Endothelial cell of umbilical vein (primary cell): ENCODE data around the gene ITSN2. TPM values are rescaled to one million over a fixed set of nuclear protein-coding genes. Genes with fewer than 3 reads are reported as not detected.

Experiments
- BruUV-seq: library from RNA; stranded (reverse); fragments of 400-500 nt; replicated peaks from 2 replicates; lab custom pipeline; 2021; lab: Mats Ljungman, UMichigan
- CTCF ChIA-PET: fragments of 300-600, 350-600 bp; sonication (Branson Sonifier 250); formaldehyde crosslinking; loops from one replicate; lab custom pipeline; 2021; ENCODE audit warnings: antibody characterized with exemption, inconsistent platforms; lab: Charles Lee
- POLR2A ChIA-PET: fragments of 300-600, 350-600 bp; sonication (Branson Sonifier 250); formaldehyde crosslinking; loops from one replicate; lab custom pipeline; 2021; ENCODE audit warnings: antibody characterized with exemption, inconsistent platforms; lab: Charles Lee
- DNase-seq: peaks from one replicate; pipeline ENCODE4 v3.0.0-alpha.2; 2011; ENCODE audit warnings: low read depth, low spot score
- FAIRE-seq: peaks from 2 replicates; lab custom pipeline; 2011; peaks lifted over from hg19 to GRCh38; lab: Jason Lieb, UNC
- H2AFZ ChIP-seq: 2 replicates; pipeline ENCODE4 v1.6.0; 2012; ENCODE audit warnings: low read depth, low read length, control low read depth, inconsistent platforms
- H3K27ac ChIP-seq: 2 replicates; pipeline ENCODE4 v1.5.1; 2011; ENCODE audit warnings: low read depth, mild to moderate bottlenecking, control low read depth, low read length, moderate library complexity; ENCODE audit not compliant: insufficient read depth
- H3K27me3 ChIP-seq, 2 experiments: 2 replicates each; pipeline versions ENCODE4 v1.6.0 to v1.6.1; 2011; ENCODE audit warnings: low read length in 2 of 2, mixed read lengths in 1 of 2; ENCODE audit not compliant: control insufficient read depth in 2 of 2, insufficient read depth in 2 of 2
- H3K36me3 ChIP-seq, 2 experiments: 2 replicates in 1 of 2; 3 replicates in 1 of 2; pipeline ENCODE4 v1.5.1; 2011; ENCODE audit warnings: low read length in 2 of 2, mild to moderate bottlenecking in 1 of 2, moderate library complexity in 1 of 2; ENCODE audit not compliant: control insufficient read depth in 2 of 2, insufficient read depth in 2 of 2; ENCODE audit errors: extremely low read depth in 1 of 2
- H3K4me1 ChIP-seq: 3 replicates; pipeline ENCODE4 v1.5.1; 2011; ENCODE audit warnings: mild to moderate bottlenecking, low read length; ENCODE audit not compliant: control insufficient read depth, insufficient read depth; ENCODE audit errors: extremely low read depth
- H3K4me2 ChIP-seq: 2 replicates; pipeline ENCODE4 v1.6.1; 2011; ENCODE audit warnings: low read length, control low read depth, mixed read lengths; ENCODE audit not compliant: insufficient read depth
- H3K4me3 ChIP-seq, 3 experiments: fragments of 200-600 bp in 1 of 3; sonication (generic), shearing (Covaris generic) in 1 of 3; replicated peaks in 1 of 3; 2 replicates each; pipeline ENCODE4 v1.5.1; 2011 to 2016; ENCODE audit warnings: control low read depth in 3 of 3, low read length in 3 of 3, mild to moderate bottlenecking in 2 of 3, inconsistent platforms in 1 of 3, low read depth in 1 of 3, moderate library complexity in 1 of 3; ENCODE audit not compliant: insufficient read depth in 1 of 3
- H3K79me2 ChIP-seq: 2 replicates; pipeline ENCODE4 v1.6.0; 2012; ENCODE audit warnings: low read length, inconsistent platforms; ENCODE audit not compliant: control insufficient read depth, insufficient read depth
- H3K9ac ChIP-seq: replicated peaks from 2 replicates; pipeline ENCODE3; 2011; ENCODE audit warnings: low read length, control low read depth; ENCODE audit not compliant: insufficient read depth; ENCODE audit errors: extremely low read depth
- H3K9me1 ChIP-seq: replicated peaks from 3 replicates; pipeline ENCODE4 v1.6.0; 2011; ENCODE audit warnings: mild to moderate bottlenecking, low read length; ENCODE audit not compliant: control insufficient read depth, insufficient read depth; ENCODE audit errors: extremely low read depth
- H3K9me3 ChIP-seq: replicated peaks from 2 replicates; pipeline ENCODE4 v1.5.1; 2012; ENCODE audit warnings: low read length, inconsistent platforms; ENCODE audit not compliant: control insufficient read depth, insufficient read depth
- H4K20me1 ChIP-seq: replicated peaks from 2 replicates; pipeline ENCODE3; 2011; ENCODE audit warnings: mild to moderate bottlenecking, low read length; ENCODE audit not compliant: control insufficient read depth, insufficient read depth; ENCODE audit errors: extremely low read depth
- CTCF ChIP-seq, 2 donors: IDR thresholded peaks; 1 replicate in 1 of 2; 2 replicates in 1 of 2; pipeline ENCODE4 v1.5.1; 2011; ENCODE audit warnings: low read length in 2 of 2, mild to moderate bottlenecking in 2 of 2, moderate library complexity in 2 of 2, control low read depth in 1 of 2, inconsistent platforms in 1 of 2, low read depth in 1 of 2; ENCODE audit not compliant: insufficient read depth in 1 of 2; ENCODE audit errors: extremely low read depth in 1 of 2
- FOS ChIP-seq: IDR thresholded peaks from 2 replicates; pipeline ENCODE4 v1.6.1; 2011; ENCODE audit warnings: mild to moderate bottlenecking, low read length, moderate library complexity, borderline replicate concordance; ENCODE audit not compliant: insufficient read depth
- JUN ChIP-seq: IDR thresholded peaks from 2 replicates; pipeline ENCODE4 v1.6.1; 2011; ENCODE audit warnings: borderline replicate concordance, low read depth; ENCODE audit not compliant: insufficient read length, insufficient read depth
- MAX ChIP-seq: IDR thresholded peaks from 2 replicates; pipeline ENCODE4 v1.6.1; 2011; ENCODE audit not compliant: insufficient read depth, insufficient read length
- MYC ChIP-seq: IDR thresholded peaks from one replicate; pipeline ENCODE4 v1.6.1; 2011; ENCODE audit warnings: mild to moderate bottlenecking, low read depth, low read length
- POLR2A ChIP-seq: IDR thresholded peaks from 2 replicates; pipeline ENCODE4 v1.6.1; 2012; ENCODE audit warnings: low read depth, mild to moderate bottlenecking, control low read depth, low read length
- POLR2AphosphoS5 ChIP-seq: IDR thresholded peaks from 2 replicates; pipeline ENCODE4 v1.6.1; 2012; ENCODE audit warnings: low read depth, mild to moderate bottlenecking, control low read depth, low read length, moderate library complexity; ENCODE audit not compliant: insufficient read depth
- dilution Hi-C: fragments of 300-500 bp; cut with MboI; formaldehyde crosslinking; loops from one replicate; pipeline ENCODE4 v1.15.0; 2019; ENCODE audit warnings: low sequenced_read_pairs; ENCODE audit not compliant: extremely low pct_ligation_motif_present
- intact Hi-C: fragments of 100-400 bp; cut with micrococcal nuclease; formaldehyde crosslinking; loops from one replicate; pipeline ENCODE4 v1.10.0; 2022
- polyA plus RNA-seq, 4 experiments: library from polyadenylated mRNA; depleted of rRNA in 3 of 4; stranded (reverse) in 3 of 4; unstranded in 1 of 4; fragments of >200 nt; gene quantifications; 2 replicates each; pipeline versions ENCODE4 v1.2.1 to v1.2.3, GENCODE V29; 2011 to 2012; ENCODE audit warnings: missing spikeins in 1 of 4
- total RNA-seq: library from RNA; stranded (reverse); gene quantifications from 2 replicates; pipeline ENCODE4 v1.2.3, GENCODE V29; 2021

ITSN2 gene
- total and polyA plus RNA-seq, 2 donors (not counting 3 experiments of a cell fraction or from before 2014, with no cell fraction given), result 30.5 to 56.8 TPM

GRCh38 chr2:24280645-24281044 is 79.7 kb downstream of the ITSN2 start:
- Histone ChIP-seq H3K27ac (no peak overlapping the region), H3K27me3 (no peaks in the 10 kb centered on the region), H4K20me1 (no peaks in the 10 kb centered on the region), H3K4me3 (no peak overlapping the region), H3K9ac (no peak overlapping the region), H3K36me3 (peaks cover 2 to 4% of the 10 kb centered on the region in 2 experiments), H2AFZ (no peak overlapping the region), H3K79me2 (no peaks in the 10 kb centered on the region), H3K9me1 (no peaks in the 10 kb centered on the region), H3K9me3 (no peaks in the 10 kb centered on the region), H3K4me2 (no peak overlapping the region), H3K4me1 (peaks cover 5% of the 10 kb centered on the region)
- DNase-seq (no peak), FAIRE-seq (no peak)
- dilution Hi-C loops, result no loop called here
- TF ChIP-seq MYC, result no peak
- no peak for TF ChIP-seq POLR2AphosphoS5
- no peak for TF ChIP-seq CTCF (IDR thresholded peaks at IDR 0.05; ENCODE audit: extremely low read depth in 1 of 2, insufficient read depth in 1 of 2, low read depth in 1 of 2, low read length in 2 of 2)
- no peak for TF ChIP-seq FOS
- no peak for TF ChIP-seq MAX
- no peak for TF ChIP-seq JUN
- no peak for TF ChIP-seq POLR2A
- POLR2A ChIA-PET, result no interaction called here
- no TSS peak for BruUV-seq
- CTCF ChIA-PET, result no interaction called here
- intact Hi-C loops, result no loop called here
